HG02588 (cell line): Measurements from ENCODE around the gene ALDH1A3.

Experiments used
- ATAC-seq: cut with Tn5 transposase; IDR thresholded peaks from one replicate; pipeline ENCODE4 v1.9.1; 2021; ENCODE audit warnings: mild to moderate bottlenecking, moderate library complexity; ENCODE audit not compliant: unreplicated experiment

ALDH1A3 gene

GRCh38 chr15:100900795-100901169 is 21.2 kb downstream of the ALDH1A3 start:
- ATAC-seq = no peak

- no peak for ATAC-seq
These were observed 21.7 kb downstream of the ALDH1A3 start for GRCh38 chr15:100901296-100901695.

GRCh38 chr15:100901702-100902435 is 22.2 kb downstream of the ALDH1A3 start:
- no peak for ATAC-seq

- no peak for ATAC-seq
These were observed 23.0 kb downstream of the ALDH1A3 start for GRCh38 chr15:100902436-100903167.

GRCh38 chr15:100903168-100903554 is 23.5 kb downstream of the ALDH1A3 start:
- ATAC-seq = no peak

- ATAC-seq = no peak
These were observed 26.2 kb downstream of the ALDH1A3 start for GRCh38 chr15:100905850-100906249.

- ATAC-seq = no peak
These were observed 28.8 kb downstream of the ALDH1A3 start for GRCh38 chr15:100908466-100908865.

- no peak for ATAC-seq
These were observed 29.9 kb downstream of the ALDH1A3 start for GRCh38 chr15:100909565-100909964.

GRCh38 chr15:100909989-100910955 is 30.6 kb downstream of the ALDH1A3 start:
- no peak for ATAC-seq

GRCh38 chr15:100911086-100911485 is 31.5 kb downstream of the ALDH1A3 start:
- no peak for ATAC-seq

GRCh38 chr15:100913961-100914360 is 34.3 kb downstream of the ALDH1A3 start:
- no peak for ATAC-seq

GRCh38 chr15:100914876-100915275 is 35.2 kb downstream of the ALDH1A3 start:
- no peak for ATAC-seq

- peak; percentile 57 for ATAC-seq
These were observed 38.5 kb downstream of the ALDH1A3 start for GRCh38 chr15:100918034-100918689.

GRCh38 chr15:100918690-100919480 is 39.3 kb downstream of the ALDH1A3 start, which contains the start of gene LRRK1:
Gene LRRK1 (plus strand): TSS chr15:100919357. CDS start chr15:100924633, 5,276 bp downstream.
- ATAC-seq = peak; percentile 26

- peak; percentile 18 for ATAC-seq
These were observed 40.1 kb downstream of the ALDH1A3 start for GRCh38 chr15:100919481-100920405.

- ATAC-seq = no peak
These were observed 41.0 kb downstream of the ALDH1A3 start for GRCh38 chr15:100920516-100921135.

GRCh38 chr15:100922192-100923040 is 42.8 kb downstream of the ALDH1A3 start:
- ATAC-seq = no peak
